ENCODE measurements around the gene CELF5.

- TF ChIP-seq CTCF (conservative IDR thresholded peaks at IDR 0.05) (no peak), EZH2 (IDR thresholded peaks at IDR 0.05; ENCODE audit: low read depth) (no peak)
Measured at GRCh38 chr19:3268326-3268725, 43.9 kb downstream of the CELF5 start.

Measured in PC-9 (cell line).